ENCODE results near the gene POLH. TPM values are rescaled to one million over a fixed set of nuclear protein-coding genes. Genes with fewer than 3 reads are reported as not detected.

POLH gene
- total RNA-seq, 1 experiment from 2014 or later: 28.4 TPM

GRCh38 chr6:43614396-43614730, 38.4 kb downstream of the POLH start:
- POLR2A ChIA-PET: interaction anchor here (0.6 kb wide), 1 partner anchor 498 kb away, joined by 3 read pairs; no protein-coding TSS in a partner anchor

GRCh38 chr6:43616725-43617472, 40.9 kb downstream of the POLH start:
- ChIA-PET CTCF (no interaction called here), POLR2A (no interaction called here)
- BruUV-seq (replicated peaks): no TSS peak
- Histone ChIP-seq H3K4me3 (ENCODE audit: low read depth in 2 of 2, low read length in 2 of 2) (no peak overlapping the region), H3K4me1 (ENCODE audit: control insufficient read depth, insufficient read depth, low read length) (no peaks in the 10 kb centered on the region), H3K27me3 (ENCODE audit: control insufficient read depth, insufficient read depth, low read length) (no peaks in the 10 kb centered on the region), H3K27ac (ENCODE audit: low read length) (no peak overlapping the region), H3K9me3 (ENCODE audit: control insufficient read depth, insufficient read depth, low read depth, low read length) (no peaks in the 10 kb centered on the region), H3K36me3 (ENCODE audit: control insufficient read depth, insufficient read depth, low read length) (peaks cover 6% of the 10 kb centered on the region; the same call in 1 of the 2 replicates)
- DNase-seq (ENCODE audit: low read depth, low spot score): no peak
- no peak for TF ChIP-seq CTCF (IDR thresholded peaks at IDR 0.05)
- no peak for TF ChIP-seq SIN3A (IDR thresholded peaks at IDR 0.05; ENCODE audit: borderline replicate concordance, insufficient read depth, low read depth, low read length)
- no peak for TF ChIP-seq POLR2AphosphoS5 (IDR thresholded peaks at IDR 0.05; ENCODE audit: low read depth, low read length)
- TF ChIP-seq REST (IDR thresholded peaks at IDR 0.05; ENCODE audit: insufficient read depth in 1 of 2, low read depth in 2 of 2, low read length in 1 of 2): no peak
- no peak for TF ChIP-seq TCF7L2 (IDR thresholded peaks at IDR 0.05; ENCODE audit: low read depth, low read length)
- in situ Hi-C loops (cut with HindIII; ENCODE audit: low pct_unique_long_range_greater_than_20kb, low sequenced_read_pairs) (no loop called here), intact Hi-C loops (cut with micrococcal nuclease; ENCODE audit: unreplicated experiment) (no loop called here)
- ATAC-seq: no peak

More at GRCh38 chr6:43614396-43614730, 38.4 kb downstream of the POLH start:
- Histone ChIP-seq H3K27me3 (ENCODE audit: control insufficient read depth, insufficient read depth, low read length) (no peaks in the 10 kb centered on the region), H3K36me3 (ENCODE audit: control insufficient read depth, insufficient read depth, low read length) (peaks cover 13% of the 10 kb centered on the region; the same call in 1 of the 2 replicates), H3K9me3 (ENCODE audit: control insufficient read depth, insufficient read depth, low read depth, low read length) (no peaks in the 10 kb centered on the region), H3K4me1 (ENCODE audit: control insufficient read depth, insufficient read depth, low read length) (no peaks in the 10 kb centered on the region), H3K4me3 (ENCODE audit: low read depth in 2 of 2, low read length in 2 of 2) (no peak overlapping the region), H3K27ac (ENCODE audit: low read length) (no peak overlapping the region)
- no peak for ATAC-seq
- intact Hi-C loops (cut with micrococcal nuclease; ENCODE audit: unreplicated experiment): no loop called here
- in situ Hi-C loops (cut with HindIII; ENCODE audit: low pct_unique_long_range_greater_than_20kb, low sequenced_read_pairs): no loop called here
- no peak for DNase-seq (ENCODE audit: low read depth, low spot score)
- TSS peak; percentile 60 for BruUV-seq (replicated peaks)
- CTCF ChIA-PET: no interaction called here
- no peak for TF ChIP-seq POLR2AphosphoS5 (IDR thresholded peaks at IDR 0.05; ENCODE audit: low read depth, low read length)
- no peak for TF ChIP-seq CTCF (IDR thresholded peaks at IDR 0.05)
- no peak for TF ChIP-seq SIN3A (IDR thresholded peaks at IDR 0.05; ENCODE audit: borderline replicate concordance, insufficient read depth, low read depth, low read length)
- TF ChIP-seq REST (IDR thresholded peaks at IDR 0.05; ENCODE audit: insufficient read depth in 1 of 2, low read depth in 2 of 2, low read length in 1 of 2): no peak
